SK-N-MC (cell line): ENCODE measurements around the gene PTPRK.

ENCODE experiments used
- EZH2 ChIP-seq: fragments of 200-600 bp; sonication (generic); IDR thresholded peaks from one replicate; pipeline ENCODE4 v1.6.1; 2017; ENCODE audit warnings: antibody characterized with exemption
- POLR2AphosphoS5 ChIP-seq: IDR thresholded peaks from 2 replicates; pipeline ENCODE4 v1.6.1; 2012; ENCODE audit warnings: mild to moderate bottlenecking, low read depth, low read length, borderline replicate concordance

GRCh38 chr6:128114164-128114563, 406.2 kb downstream of the PTPRK start:
- TF ChIP-seq POLR2AphosphoS5 = no peak
- TF ChIP-seq EZH2 = no peak
